ENCODE measurements around the gene PRKN. TPM values are rescaled to one million over a fixed set of nuclear protein-coding genes. Genes with fewer than 3 reads are reported as not detected.

PRKN gene
- total RNA-seq, 1 experiment from 2014 or later: 0.46 TPM

GRCh38 chr6:162261598-162261997 lies 466.0 kb downstream of the PRKN start:
- Histone ChIP-seq H3K27ac (ENCODE audit: low read length) (no peak overlapping the region), H3K27me3 (ENCODE audit: control insufficient read depth, insufficient read depth, low read length) (no peaks in the 10 kb centered on the region), H3K4me3 (ENCODE audit: low read depth in 2 of 2, low read length in 2 of 2) (no peak overlapping the region), H3K4me1 (ENCODE audit: control insufficient read depth, insufficient read depth, low read length) (no peaks in the 10 kb centered on the region), H3K9me3 (ENCODE audit: control insufficient read depth, insufficient read depth, low read depth, low read length) (no peaks in the 10 kb centered on the region), H3K36me3 (ENCODE audit: control insufficient read depth, insufficient read depth, low read length) (no peaks in the 10 kb centered on the region)
- intact Hi-C loops (cut with micrococcal nuclease; ENCODE audit: unreplicated experiment) (no loop called here), in situ Hi-C loops (cut with HindIII; ENCODE audit: low pct_unique_long_range_greater_than_20kb, low sequenced_read_pairs) (no loop called here)
- no peak for ATAC-seq
- TF ChIP-seq REST (IDR thresholded peaks at IDR 0.05; ENCODE audit: insufficient read depth in 1 of 2, low read depth in 2 of 2, low read length in 1 of 2) (no peak), POLR2AphosphoS5 (IDR thresholded peaks at IDR 0.05; ENCODE audit: low read depth, low read length) (no peak), SIN3A (IDR thresholded peaks at IDR 0.05; ENCODE audit: borderline replicate concordance, insufficient read depth, low read depth, low read length) (no peak), TCF7L2 (IDR thresholded peaks at IDR 0.05; ENCODE audit: low read depth, low read length) (no peak)
- TF ChIP-seq, protein P1, sequence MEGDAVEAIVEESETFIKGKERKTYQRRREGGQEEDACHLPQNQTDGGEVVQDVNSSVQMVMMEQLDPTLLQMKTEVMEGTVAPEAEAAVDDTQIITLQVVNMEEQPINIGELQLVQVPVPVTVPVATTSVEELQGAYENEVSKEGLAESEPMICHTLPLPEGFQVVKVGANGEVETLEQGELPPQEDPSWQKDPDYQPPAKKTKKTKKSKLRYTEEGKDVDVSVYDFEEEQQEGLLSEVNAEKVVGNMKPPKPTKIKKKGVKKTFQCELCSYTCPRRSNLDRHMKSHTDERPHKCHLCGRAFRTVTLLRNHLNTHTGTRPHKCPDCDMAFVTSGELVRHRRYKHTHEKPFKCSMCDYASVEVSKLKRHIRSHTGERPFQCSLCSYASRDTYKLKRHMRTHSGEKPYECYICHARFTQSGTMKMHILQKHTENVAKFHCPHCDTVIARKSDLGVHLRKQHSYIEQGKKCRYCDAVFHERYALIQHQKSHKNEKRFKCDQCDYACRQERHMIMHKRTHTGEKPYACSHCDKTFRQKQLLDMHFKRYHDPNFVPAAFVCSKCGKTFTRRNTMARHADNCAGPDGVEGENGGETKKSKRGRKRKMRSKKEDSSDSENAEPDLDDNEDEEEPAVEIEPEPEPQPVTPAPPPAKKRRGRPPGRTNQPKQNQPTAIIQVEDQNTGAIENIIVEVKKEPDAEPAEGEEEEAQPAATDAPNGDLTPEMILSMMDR (IDR thresholded peaks at IDR 0.05): no peak
- CTCF ChIA-PET: no interaction called here
- BruUV-seq (replicated peaks): no TSS peak
- POLR2A ChIA-PET: no interaction called here
- DNase-seq (ENCODE audit: low read depth, low spot score): no peak

DNA sequence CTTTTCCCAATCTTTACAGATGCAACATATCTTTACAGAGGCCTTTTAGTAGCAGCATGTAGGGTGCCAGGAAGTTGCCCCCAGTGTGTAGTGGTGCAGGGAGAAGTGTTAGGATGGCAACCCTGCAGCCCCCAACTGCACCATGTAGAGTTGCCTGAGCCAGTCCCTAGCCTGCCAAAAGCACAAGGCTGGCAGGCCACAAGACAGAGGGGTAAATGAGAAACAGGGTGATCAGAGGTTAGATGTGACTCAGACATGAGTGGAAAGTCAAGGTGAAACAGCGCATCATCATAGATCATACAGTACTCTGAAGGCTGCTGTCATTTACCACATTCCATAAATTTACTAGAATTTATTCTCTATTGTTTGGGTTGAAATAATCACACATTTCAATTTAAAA lies 467.5 kb downstream of the PRKN start:
- ATAC-seq (no peak), DNase-seq (ENCODE audit: low read depth, low spot score) (no peak)
- no peaks in the 10 kb centered on the region for H3K36me3 ChIP-seq (ENCODE audit: control insufficient read depth, insufficient read depth, low read length)
- POLR2A ChIA-PET: no interaction called here
- CTCF ChIA-PET: no interaction called here
- in situ Hi-C loops (cut with HindIII; ENCODE audit: low pct_unique_long_range_greater_than_20kb, low sequenced_read_pairs) (no loop called here), intact Hi-C loops (cut with micrococcal nuclease; ENCODE audit: unreplicated experiment) (no loop called here)
- TF ChIP-seq TCF7L2 (IDR thresholded peaks at IDR 0.05; ENCODE audit: low read depth, low read length) (no peak), REST (IDR thresholded peaks at IDR 0.05; ENCODE audit: insufficient read depth in 1 of 2, low read depth in 2 of 2, low read length in 1 of 2) (no peak), SIN3A (IDR thresholded peaks at IDR 0.05; ENCODE audit: borderline replicate concordance, insufficient read depth, low read depth, low read length) (no peak), POLR2AphosphoS5 (IDR thresholded peaks at IDR 0.05; ENCODE audit: low read depth, low read length) (no peak)
- TF ChIP-seq, protein P1 (IDR thresholded peaks at IDR 0.05): no peak
- H3K4me1 ChIP-seq (ENCODE audit: control insufficient read depth, insufficient read depth, low read length): no peaks in the 10 kb centered on the region
- no peaks in the 10 kb centered on the region for H3K27me3 ChIP-seq (ENCODE audit: control insufficient read depth, insufficient read depth, low read length)
- no peak overlapping the region for H3K27ac ChIP-seq (ENCODE audit: low read length)
- no TSS peak for BruUV-seq (replicated peaks)
- no peak overlapping the region for H3K4me3 ChIP-seq (ENCODE audit: low read depth in 2 of 2, low read length in 2 of 2)
- H3K9me3 ChIP-seq (ENCODE audit: control insufficient read depth, insufficient read depth, low read depth, low read length): no peaks in the 10 kb centered on the region
